Activated naive CD4-positive, alpha-beta T cell treated with anti-CD3 and anti-CD28 coated beads, Interleukin-2, amount 50 U/mL, for 72 hours (primary cell): ENCODE results near the gene ABHD17A. TPM values are rescaled to one million over a fixed set of nuclear protein-coding genes. Genes with fewer than 3 reads are reported as not detected.

Source experiments
- ATAC-seq, 2 donors: fragments of 150-1000 bp; cut with Tn5 transposase; 2 replicates each; pipeline ENCODE4 v1.10.0; 2021; ENCODE audit warnings: mild to moderate bottlenecking in 2 of 2, moderate library complexity in 2 of 2
- DNase-seq, 2 donors: peaks; one replicate each; pipeline ENCODE4 v3.0.0; 2021 to 2022; ENCODE audit warnings: low spot score in 2 of 2
- H3K27ac Mint-ChIP-seq, 2 donors: one replicate each; pipeline ENCODE4 v1.8.0; 2022; ENCODE audit warnings: mild to moderate bottlenecking in 2 of 2, mixed read lengths in 2 of 2
- H3K36me3 Mint-ChIP-seq, 2 donors: one replicate each; pipeline ENCODE4 v1.8.0; 2022; ENCODE audit warnings: mixed read lengths in 2 of 2
- H3K9me3 Mint-ChIP-seq, 2 donors: one replicate each; pipeline ENCODE4 v1.8.0; 2022; ENCODE audit warnings: mixed read lengths in 2 of 2
- total RNA-seq, 2 donors: library from RNA; stranded (reverse); gene quantifications; one replicate each; pipeline ENCODE4 v1.2.3, GENCODE V29; 2022

Gene ABHD17A
- total RNA-seq, 2 donors from 2014 or later: 109 to 110 TPM

DNA sequence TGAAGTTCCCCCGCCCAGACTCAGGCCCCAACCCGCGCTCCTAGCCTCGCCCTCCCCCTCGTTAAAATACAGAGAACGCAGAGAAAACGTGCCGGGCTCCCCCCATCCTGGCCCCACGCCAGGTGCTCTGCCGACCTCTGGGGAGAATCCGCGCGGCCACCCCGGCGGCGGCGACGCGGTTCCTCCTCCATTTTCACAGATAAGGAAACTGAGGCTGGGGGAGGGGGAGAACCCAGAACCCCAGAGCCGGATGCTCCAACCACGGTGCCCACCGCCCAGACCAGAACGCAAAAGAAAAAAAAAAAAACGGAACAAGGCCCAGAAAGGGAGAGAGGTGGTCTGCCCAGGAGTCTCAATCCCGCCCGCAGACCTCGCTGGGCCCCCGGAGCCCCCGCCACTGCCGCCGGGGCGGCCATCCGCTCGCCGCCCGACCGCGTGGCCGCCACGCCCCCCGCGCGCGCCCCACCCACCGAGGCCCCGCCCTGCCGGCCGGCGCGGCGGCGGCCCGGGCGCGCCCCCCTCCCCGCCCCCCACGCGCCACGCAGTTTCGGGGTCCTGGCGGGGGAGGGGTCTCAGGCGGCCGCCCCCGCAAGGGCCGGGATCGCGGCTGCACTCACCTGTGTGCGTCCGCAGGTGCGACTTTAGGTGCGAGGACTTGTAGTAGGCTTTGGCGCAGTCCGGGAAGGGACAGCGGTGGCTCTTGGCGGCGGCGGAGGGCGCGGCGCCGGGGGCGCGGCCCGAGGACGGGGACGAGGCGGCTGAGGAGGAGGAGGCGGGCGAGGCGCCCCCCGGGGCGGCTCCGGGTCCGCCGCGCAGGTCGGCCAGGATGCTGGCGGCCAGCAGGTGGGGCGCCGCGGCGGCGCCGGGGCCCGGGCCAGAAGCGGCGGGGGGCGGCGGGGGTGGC, 22.6 kb downstream of the ABHD17A start:
- Mint-ChIP-seq H3K9me3 (no peaks in the 10 kb centered on the region), H3K36me3 (peaks cover 5 to 10% of the 10 kb centered on the region in 2 donors), H3K27ac (peak overlapping the region; percentile 86 to 98)
- DNase-seq (peak in 1 of 2 donors; percentile 66), ATAC-seq (peak in 1 of 2 donors; percentile 7)

DNA sequence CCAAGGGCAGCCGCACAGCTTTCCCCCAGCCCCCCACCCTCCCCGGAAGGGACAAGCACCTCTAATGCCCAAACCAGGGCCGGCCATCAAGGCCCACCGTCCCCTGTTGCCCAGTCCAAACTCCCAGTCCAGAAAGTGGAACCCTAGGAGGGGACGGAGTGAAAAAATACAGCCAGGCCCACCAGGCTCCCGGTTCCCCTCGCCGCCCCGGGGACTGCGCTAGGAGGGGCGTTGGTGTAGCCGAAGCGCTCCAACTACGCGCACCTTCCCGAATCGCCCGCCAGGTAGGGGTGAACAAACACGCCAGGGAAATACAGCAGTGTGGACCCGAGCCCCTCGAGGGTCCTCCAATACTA, 23.2 kb downstream of the ABHD17A start:
- ATAC-seq (no peak), DNase-seq (no peak)
- H3K36me3 Mint-ChIP-seq: peaks cover 5 to 10% of the 10 kb centered on the region in 2 donors
- H3K9me3 Mint-ChIP-seq: no peaks in the 10 kb centered on the region
- peak overlapping the region; percentile 86 to 98 for H3K27ac Mint-ChIP-seq

DNA sequence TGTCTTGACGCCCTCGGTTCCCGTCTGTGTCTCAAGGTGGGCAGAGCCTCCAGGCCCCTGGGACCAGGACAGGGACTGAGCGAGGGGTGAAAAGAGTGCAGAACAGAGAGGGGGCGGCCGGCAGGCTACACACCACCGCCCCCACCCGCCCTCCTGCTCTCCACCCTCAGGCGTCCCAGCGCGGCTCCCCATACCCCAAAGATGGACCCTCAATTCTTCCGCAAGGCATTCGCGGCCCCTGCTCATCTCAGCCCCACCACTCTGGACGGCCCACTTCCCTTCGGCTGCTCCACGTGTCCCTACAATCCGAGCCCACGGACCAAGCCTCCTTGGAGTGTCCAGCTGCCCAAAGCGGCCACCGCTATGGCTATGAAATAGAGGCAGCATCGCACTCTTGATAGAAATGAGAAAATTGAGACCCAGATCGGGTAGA, 23.7 kb downstream of the ABHD17A start:
- Mint-ChIP-seq H3K27ac (peak overlapping the region; percentile 86 to 90), H3K36me3 (peaks cover 5 to 10% of the 10 kb centered on the region in 2 donors)

DNA sequence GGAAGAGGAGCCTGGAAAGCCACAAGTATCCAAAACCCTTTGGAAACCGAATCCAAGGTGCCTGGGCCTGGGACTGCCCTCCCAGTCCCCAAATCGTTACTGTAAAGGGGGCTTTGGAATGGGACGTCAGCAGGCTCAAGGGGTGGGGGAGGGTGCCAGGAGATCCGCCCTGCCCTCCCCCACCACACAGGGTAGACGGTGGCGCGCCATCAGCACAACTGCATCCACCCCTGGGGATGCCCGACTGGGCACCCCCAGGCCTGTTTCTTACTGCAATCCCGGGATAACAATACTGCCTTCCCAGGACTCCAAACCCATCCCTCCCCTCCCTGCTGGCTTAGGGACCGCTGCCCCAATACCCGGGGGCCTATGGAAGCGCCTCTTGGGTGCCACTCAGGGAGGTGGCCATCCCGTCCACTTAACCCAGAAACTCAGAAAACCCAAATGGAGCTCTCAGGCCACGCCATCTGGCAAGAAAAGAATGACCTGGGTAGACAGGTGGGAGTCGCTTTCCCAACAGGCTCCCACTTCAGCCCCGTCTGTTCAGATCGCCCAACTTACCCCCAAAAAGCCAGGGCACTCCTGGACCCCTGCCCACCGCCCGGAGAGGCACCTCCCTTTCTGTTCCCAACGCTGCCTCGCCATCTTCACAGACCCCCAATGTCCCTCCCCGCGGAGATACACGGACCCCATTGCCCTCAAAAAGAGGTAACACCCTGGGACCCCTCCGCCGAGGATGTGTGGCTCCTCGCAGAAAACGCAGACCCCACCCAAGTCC, 24.3 kb downstream of the ABHD17A start:
- DNase-seq (no peak), ATAC-seq (no peak)
- Mint-ChIP-seq H3K27ac (peak overlapping the region; percentile 86 to 90), H3K9me3 (no peaks in the 10 kb centered on the region), H3K36me3 (peaks cover 5 to 10% of the 10 kb centered on the region in 2 donors)

More for the DNA sequence above, 23.7 kb downstream of the ABHD17A start:
- no peak for ATAC-seq
- no peaks in the 10 kb centered on the region for H3K9me3 Mint-ChIP-seq
- DNase-seq: no peak

DNA sequence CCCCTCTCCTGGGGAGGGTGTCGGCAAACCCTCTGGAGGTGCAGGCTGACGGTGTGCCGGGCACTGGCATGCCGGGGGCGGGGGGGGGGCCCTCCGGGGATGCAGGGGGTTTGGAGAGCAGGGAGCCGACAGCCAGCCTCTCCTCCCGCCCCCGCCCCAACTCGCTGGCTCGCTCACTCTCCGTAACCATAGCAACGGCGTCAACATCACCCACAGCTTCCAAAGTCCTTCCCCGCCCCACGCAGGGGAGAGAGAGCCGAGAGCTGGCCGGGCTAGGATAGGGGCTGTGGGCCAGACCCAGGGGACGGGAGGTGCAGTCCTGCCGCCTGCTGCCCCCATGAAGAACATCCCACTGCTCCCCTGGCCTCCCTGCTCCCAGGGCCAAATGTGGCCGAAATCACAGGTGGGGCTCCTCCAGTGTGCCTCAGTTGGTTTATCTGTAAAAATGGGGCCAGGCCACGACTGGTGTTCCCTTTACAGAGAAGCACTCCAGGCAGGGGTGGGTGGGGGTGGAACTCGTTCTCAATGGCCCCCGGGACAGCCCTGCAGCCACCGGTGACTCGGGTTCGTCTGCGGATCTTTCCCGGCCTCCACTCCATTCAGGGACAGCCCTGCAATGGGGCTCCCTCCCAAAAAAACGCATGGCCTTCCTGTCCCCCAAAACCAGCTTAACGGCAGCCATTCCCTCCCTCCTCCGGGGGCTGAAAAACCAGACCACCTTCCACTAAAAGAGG, 25.1 kb downstream of the ABHD17A start:
- Mint-ChIP-seq H3K27ac (peak overlapping the region in 1 of 2 donors; percentile 86), H3K9me3 (no peaks in the 10 kb centered on the region), H3K36me3 (peaks cover 5 to 10% of the 10 kb centered on the region in 2 donors)
- DNase-seq (peak; percentile 60 to 62), ATAC-seq (no peak)

DNA sequence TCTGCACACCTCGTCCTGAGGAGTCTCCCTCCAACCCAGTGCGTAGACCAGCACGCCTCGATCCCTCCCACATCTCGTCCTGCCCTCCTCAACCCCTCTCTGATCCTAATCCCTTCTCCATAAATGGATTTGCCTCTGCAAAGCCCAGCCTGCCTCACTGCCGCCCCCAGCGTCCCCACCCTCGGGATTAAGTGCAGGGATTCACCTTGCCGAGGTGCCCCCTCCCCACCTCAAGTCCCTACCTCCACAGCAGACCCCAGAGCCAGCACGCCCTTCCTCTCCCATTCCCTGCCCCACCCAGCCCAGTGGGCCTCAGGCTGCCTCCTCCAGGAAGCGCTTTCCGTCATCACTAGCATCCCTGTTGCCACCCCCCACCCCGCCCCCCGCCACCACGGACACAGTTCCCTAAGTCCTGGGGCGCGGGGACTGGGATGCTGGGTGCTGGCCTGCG, 25.9 kb downstream of the ABHD17A start:
- DNase-seq: no peak
- peaks cover 5 to 10% of the 10 kb centered on the region in 2 donors for H3K36me3 Mint-ChIP-seq
- no peak for ATAC-seq
- H3K27ac Mint-ChIP-seq: peak overlapping the region; percentile 39 to 87
- H3K9me3 Mint-ChIP-seq: no peaks in the 10 kb centered on the region

DNA sequence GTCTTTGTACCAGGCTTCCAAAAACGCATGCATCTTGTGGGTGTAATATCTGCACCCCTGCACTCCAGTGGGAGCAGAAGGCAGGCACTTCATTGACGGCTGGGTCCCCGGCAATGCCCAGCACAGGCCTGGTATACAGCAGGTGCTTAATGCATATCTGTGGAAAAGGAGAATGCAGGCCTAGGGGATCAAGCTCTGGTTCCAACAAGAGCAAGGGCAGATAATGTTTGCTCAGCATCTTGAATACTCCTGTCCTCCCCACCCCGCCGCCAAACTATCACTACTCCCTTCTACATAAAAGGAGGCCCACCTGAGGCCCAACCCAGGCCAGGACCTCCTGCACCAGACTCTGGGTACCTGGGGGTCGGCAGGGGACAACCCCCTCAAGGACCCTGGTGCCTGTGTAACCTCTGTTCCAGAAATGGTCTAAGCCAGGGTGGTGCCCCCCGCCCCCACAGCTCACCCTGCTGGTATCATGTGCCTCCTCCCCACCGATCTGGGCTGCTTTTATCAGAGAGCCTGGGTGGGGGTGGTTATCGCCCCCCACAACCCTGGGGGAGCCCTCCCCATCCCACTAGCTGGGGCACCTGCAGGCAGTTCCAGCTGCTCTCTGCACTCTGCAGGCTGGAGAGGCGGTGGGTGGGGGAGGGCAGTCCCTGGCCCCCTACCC, 26.7 kb downstream of the ABHD17A start:
- no peaks in the 10 kb centered on the region for H3K9me3 Mint-ChIP-seq
- no peak for ATAC-seq
- H3K27ac Mint-ChIP-seq: peak overlapping the region; percentile 15 to 77

DNA sequence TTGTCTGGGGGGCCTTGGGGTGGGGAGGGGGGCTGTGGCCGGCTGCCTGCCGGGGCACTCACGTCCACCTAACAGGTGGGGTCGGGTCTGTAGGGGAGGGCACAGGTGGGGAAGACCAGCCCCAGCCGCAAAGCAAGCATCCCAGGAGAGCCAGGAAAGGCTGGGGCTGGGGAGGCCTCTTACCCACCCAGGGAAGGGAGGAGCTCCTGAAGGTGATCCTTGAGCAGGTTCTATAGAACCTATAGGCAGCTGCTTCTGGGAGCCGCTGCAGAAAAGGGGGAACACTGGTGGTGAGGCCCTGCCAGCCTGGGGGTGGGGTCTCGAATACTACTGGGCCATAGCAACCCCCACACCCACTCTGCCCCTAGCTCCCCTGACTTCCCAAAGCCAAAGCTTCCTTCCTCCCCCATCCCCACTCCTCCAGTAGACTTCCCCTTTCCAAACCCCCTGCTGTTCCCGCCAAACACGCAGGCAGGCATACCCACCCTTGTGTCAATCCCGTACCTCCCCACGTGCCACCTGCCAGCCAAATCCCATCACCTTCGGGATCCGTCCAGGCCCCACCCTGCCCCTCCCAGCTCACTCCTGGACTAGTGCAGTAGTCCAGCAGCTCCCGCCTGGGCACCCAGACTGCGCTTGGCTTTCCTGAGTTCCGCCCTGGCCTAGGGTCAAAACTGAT, 27.5 kb downstream of the ABHD17A start:
- peaks cover 5 to 10% of the 10 kb centered on the region in 2 donors for H3K36me3 Mint-ChIP-seq
- DNase-seq (no peak), ATAC-seq (no peak)
- H3K27ac Mint-ChIP-seq: peak overlapping the region in 1 of 2 donors; percentile 77
- H3K9me3 Mint-ChIP-seq: no peaks in the 10 kb centered on the region

More for the DNA sequence above, 26.7 kb downstream of the ABHD17A start:
- peaks cover 5 to 10% of the 10 kb centered on the region in 2 donors for H3K36me3 Mint-ChIP-seq
- DNase-seq: peak in 1 of 2 donors; percentile 58

DNA sequence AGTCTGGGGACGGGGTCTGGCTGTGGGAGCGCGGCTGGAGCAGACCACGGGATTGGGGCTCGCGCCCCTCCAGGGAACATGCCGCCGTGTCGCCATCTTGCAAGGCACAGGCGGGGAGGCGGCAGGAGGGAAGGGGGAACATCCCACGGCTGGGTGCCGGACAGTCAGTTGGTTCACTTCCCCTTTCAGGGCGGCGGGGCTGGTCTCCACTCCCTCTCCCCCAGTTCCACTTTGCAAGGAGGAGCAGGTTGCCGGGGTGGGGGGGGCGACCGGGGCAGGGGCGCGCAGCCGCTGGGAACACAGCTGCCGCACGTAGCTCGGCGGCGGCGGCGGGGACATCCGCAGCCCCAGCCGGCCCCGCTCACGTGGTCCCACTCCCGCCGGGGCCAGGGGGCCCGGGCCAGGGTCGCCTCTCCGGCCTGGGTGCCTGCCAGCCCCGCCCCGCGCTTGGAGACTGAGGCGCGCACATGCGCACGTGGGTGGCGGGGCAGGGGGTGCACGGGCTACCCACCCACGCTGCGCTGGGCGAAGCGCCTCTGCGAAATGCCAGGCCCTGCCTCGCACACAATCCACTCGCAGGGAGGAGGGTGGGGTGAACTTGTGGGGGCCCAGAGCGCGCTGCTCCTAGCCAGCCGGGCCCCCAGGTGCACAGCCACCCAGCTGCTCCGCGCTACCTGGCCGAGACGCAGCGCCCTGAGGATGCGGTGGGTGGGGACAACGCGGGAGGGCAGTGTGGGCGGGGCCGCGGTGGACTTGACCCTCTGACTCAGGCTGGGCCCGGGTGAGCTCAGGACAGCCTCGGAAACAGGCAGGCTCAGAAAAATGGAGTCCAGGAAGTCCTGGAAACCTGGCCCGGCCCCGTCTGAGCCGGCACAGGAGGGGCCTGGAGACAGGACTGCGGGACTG, 28.3 kb downstream of the ABHD17A start:
- Mint-ChIP-seq H3K36me3 (peaks cover 0 to 3% of the 10 kb centered on the region in 2 donors), H3K27ac (peak overlapping the region in 1 of 2 donors; percentile 81), H3K9me3 (no peaks in the 10 kb centered on the region)
- DNase-seq (peak; percentile 56 to 89), ATAC-seq (peak; percentile 11 to 70)

DNA sequence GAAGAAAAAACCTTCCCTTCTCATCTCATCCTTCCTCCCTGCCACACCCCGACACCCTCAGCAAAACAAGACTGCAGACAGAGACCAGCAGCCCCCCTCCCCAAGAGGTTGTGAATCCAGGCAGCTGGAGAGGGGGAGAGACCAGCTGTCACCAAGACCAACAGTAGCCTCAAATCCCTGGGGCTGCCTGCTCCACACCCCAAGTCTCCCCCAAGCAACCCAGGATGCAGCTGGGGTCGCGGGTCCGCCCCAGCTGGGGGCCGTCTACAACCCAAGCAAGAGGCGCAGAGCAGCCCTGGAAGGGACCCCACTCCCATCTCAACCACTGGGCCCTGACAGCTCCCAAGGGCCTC, 29.0 kb downstream of the ABHD17A start:
- DNase-seq: no peak
- ATAC-seq: no peak
- Mint-ChIP-seq H3K9me3 (no peaks in the 10 kb centered on the region), H3K27ac (peak overlapping the region; percentile 29 to 81), H3K36me3 (no peaks in the 10 kb centered on the region)

DNA sequence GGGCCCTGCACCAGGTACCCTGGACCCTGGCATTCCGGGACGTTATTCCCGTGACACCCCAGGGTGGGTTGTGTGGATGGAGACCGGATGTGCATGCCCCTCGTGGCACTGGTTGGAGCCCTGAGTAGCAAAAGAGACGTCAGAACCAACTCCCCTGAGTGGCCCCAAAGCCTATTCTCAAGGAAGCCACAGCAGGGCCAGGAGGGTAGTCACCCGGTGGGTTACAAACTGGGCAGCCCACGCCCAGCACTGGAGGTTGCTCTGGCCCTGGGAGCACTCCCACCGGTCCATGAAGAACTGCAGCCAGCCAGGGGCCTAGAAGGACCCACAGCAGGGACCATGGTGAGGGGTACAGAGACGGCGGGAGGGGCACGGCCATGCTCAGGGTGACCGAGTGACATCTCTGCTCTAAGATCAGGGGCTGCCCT, 29.5 kb downstream of the ABHD17A start:
- peak overlapping the region; percentile 68 to 81 for H3K27ac Mint-ChIP-seq
- H3K9me3 Mint-ChIP-seq: no peaks in the 10 kb centered on the region
- no peaks in the 10 kb centered on the region for H3K36me3 Mint-ChIP-seq
- no peak for DNase-seq
- ATAC-seq: peak; percentile 14 to 30

DNA sequence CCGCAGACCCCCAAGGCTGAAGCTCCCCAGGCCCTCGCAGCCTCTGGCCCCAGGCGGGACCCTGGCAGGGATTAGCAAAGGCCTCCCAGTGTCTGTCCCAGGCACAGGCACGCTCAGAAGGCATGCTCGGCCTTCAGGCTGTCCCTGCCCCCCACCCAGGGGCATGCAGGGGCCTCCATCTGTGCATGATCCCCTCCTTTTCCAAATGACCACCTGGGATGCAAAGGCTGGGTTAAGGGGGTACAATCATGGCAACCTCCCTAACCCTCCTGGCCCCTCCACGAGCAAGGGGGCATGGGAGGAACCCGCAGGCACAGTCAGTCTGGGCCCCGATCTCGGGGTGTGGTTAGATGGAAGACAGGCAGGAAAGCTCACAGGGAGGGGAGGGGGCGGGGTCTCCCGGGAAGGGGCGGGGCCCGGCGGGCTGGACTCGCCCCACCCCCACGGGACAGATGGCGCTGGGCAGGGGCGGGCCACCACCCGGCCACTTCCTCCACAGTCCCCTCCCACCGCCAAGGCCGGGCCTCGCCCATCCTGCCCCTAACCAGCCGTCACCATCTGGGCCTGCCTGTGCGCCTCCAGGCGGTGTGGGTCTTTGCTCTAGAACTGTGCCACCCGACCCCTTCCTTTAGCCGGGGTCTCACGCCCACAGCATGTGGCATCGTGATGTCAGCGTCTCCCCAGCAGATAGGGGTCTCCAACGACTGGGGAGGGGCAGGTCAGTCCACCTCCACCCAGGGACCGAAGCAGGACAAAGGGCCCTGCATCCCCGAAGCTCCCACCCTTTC, 30.1 kb downstream of the ABHD17A start:
- ATAC-seq: peak; percentile 80 to 84
- Mint-ChIP-seq H3K27ac (peak overlapping the region; percentile 68 to 81), H3K9me3 (no peaks in the 10 kb centered on the region), H3K36me3 (no peaks in the 10 kb centered on the region)
- DNase-seq: peak; percentile 88 to 91

DNA sequence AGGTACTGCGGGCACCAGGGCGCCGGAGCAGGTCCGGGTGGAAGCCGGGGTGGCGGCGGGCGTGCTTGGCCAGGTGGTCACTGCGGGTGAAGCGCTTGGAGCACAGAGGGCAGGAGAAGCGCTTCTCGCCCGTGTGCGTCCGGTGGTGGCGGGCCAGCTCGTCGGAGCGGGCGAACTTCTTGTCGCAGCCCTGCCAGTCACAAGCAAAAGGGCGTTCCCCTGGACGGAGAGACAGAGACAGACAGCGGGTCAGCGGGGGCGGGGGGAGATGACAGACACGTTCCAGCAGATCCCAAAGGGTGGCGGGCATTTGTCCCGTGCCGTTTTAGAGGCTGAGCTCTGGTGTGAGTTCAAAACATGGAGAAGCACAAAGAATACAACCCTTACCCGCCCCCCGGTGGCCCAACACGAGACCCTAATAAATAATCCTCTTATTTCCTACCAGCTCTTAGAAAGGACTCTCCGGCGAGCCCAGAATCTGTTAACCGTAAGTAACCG, 30.7 kb downstream of the ABHD17A start:
- DNase-seq: no peak

DNA sequence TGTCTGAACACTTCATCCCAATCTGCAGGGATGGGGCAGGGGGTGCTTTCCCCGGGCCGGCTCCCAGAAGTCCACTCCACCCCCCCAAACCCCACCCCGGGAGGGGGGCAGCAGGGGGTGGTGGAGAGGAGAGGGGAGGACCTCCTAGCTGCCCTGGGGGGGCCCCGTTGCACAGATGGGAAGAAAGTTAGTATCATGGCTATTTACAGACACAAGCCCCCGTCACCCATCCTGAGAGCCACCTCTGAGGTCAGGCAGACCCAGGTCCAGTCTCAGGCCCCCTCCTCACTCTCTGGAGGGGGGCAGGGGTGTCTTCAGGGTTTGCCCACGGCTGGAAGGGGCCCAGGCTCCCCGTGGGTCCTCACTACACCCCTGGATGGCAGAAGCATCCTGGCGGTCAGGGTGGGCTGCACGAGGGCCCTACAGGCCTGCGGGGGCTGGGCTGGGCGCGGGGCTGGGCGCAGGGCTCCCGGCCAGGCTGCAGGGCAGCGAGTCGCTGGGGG, 31.2 kb downstream of the ABHD17A start:
- ATAC-seq: no peak
- no peak for DNase-seq
- no peaks in the 10 kb centered on the region for H3K9me3 Mint-ChIP-seq
- no peak overlapping the region for H3K27ac Mint-ChIP-seq
- H3K36me3 Mint-ChIP-seq: no peaks in the 10 kb centered on the region

More for the DNA sequence above, 30.7 kb downstream of the ABHD17A start:
- Mint-ChIP-seq H3K27ac (peak overlapping the region; percentile 41 to 55), H3K36me3 (no peaks in the 10 kb centered on the region), H3K9me3 (no peaks in the 10 kb centered on the region)
- no peak for ATAC-seq
